ENCODE measurements around the gene IBTK.

DNA sequence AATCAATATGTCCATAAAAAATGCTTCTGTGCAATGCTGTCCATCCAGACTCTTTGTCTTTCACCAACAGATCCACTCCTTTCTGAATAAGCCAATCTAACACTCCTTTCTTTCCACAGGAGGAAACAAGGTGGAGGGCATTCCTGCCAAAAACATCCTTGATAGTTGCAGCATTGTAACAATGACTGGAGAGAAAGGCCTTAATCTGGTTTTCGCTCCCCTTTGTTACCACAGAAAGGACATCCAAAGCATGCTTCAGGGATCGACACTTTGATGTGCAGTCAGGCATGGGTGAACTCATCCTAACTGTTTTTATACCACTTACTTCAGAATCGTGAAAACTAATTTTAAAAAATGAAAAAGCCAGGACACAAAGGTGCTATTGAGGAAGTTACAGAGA is 7.4 kb downstream of the IBTK start:
- TF ChIP-seq POLR2AphosphoS5 (IDR thresholded peaks at IDR 0.05; ENCODE audit: low read depth, low read length) = no peak
- no peak for TF ChIP-seq POLR2A (IDR thresholded peaks at IDR 0.05; ENCODE audit: low read depth, low read length)
- TF ChIP-seq SPI1 (IDR thresholded peaks at IDR 0.05; ENCODE audit: low read depth, low read length) = no peak

Data from GM12891 (cell line).